Esophagus squamous epithelium (tissue), 5 donors: ENCODE measurements around the gene ARHGEF17. TPM values are rescaled to one million over a fixed set of nuclear protein-coding genes. Genes with fewer than 3 reads are reported as not detected.
A peak's percentile ranks its signal among the peaks of the same experiment; 100 is the strongest.

ENCODE experiments used
- DNase-seq: peaks from one replicate; lab custom pipeline; 2025; lab: John Stamatoyannopoulos, UW
- H3K27ac ChIP-seq, 4 donors: fragments of 200-600 bp; sonication (generic); one replicate each; pipeline ENCODE4 v1.5.1; 2016 to 2019; ENCODE audit warnings: mild to moderate bottlenecking in 1 of 4
- H3K27me3 ChIP-seq, 4 donors: fragments of 200-600 bp; sonication (generic); 1 replicate in 3 of 4; 2 replicates in 1 of 4; pipeline versions ENCODE4 v1.5.1 to v1.6.0; 2017 to 2021; ENCODE audit warnings: antibody characterized with exemption in 1 of 4
- H3K36me3 ChIP-seq, 3 donors: fragments of 200-600 bp; sonication (generic); one replicate each; pipeline ENCODE4 v1.5.1; 2016 to 2019
- H3K4me1 ChIP-seq, 3 donors: fragments of 200-600 bp; sonication (generic); one replicate each; pipeline ENCODE4 v1.5.1; 2017 to 2019
- H3K4me3 ChIP-seq, 4 donors: fragments of 200-600 bp; sonication (generic); 1 replicate in 3 of 4; 2 replicates in 1 of 4; pipeline ENCODE4 v1.5.1; 2016 to 2019; ENCODE audit warnings: mild to moderate bottlenecking in 2 of 4, moderate library complexity in 1 of 4
- H3K9me3 ChIP-seq, 3 donors: fragments of 200-600 bp; sonication (generic); one replicate each; pipeline ENCODE4 v1.5.1; 2016 to 2019
- POLR2A ChIP-seq, 4 donors: fragments of 450-650 bp; IDR thresholded peaks; one replicate each; pipeline ENCODE4 v1.6.1; 2017; ENCODE audit warnings: antibody characterized with exemption in 4 of 4, mild to moderate bottlenecking in 4 of 4, moderate library complexity in 3 of 4
- WGBS, 2 donors: methylation state at CpG; one replicate each; pipeline ENCODE4 v1.1.5; 2018; 5-methylcytosine and 5-hydroxymethylcytosine counted together
- intact Hi-C: fragments of 100-400 bp; cut with DNase I; formaldehyde crosslinking; loops from one replicate; pipeline ENCODE4 v1.15.0; 2022
- total RNA-seq, 4 donors: library from RNA; depleted of rRNA; stranded (reverse); fragments of >200 nt; gene quantifications; one replicate each; pipeline ENCODE4 v1.1.0, GENCODE V29; 2016
- TF ChIP-seq, protein P1 (sequence below), 6 experiments: fragments of 450-650 bp in 4 of 6; fragments of 200-600 bp in 2 of 6; sonication (generic) in 2 of 6; IDR thresholded peaks; one replicate each; pipeline ENCODE4 v1.5.1; 2016 to 2019; ENCODE audit warnings: antibody characterized with exemption in 6 of 6, mild to moderate bottlenecking in 4 of 6, moderate library complexity in 4 of 6
- donor health status: DM: yes; HTN: yes; CAD: no.

The ARHGEF17 gene
- total RNA-seq, 4 donors from 2014 or later: 3.2 to 23.1 (median 5.4) TPM

DNA sequence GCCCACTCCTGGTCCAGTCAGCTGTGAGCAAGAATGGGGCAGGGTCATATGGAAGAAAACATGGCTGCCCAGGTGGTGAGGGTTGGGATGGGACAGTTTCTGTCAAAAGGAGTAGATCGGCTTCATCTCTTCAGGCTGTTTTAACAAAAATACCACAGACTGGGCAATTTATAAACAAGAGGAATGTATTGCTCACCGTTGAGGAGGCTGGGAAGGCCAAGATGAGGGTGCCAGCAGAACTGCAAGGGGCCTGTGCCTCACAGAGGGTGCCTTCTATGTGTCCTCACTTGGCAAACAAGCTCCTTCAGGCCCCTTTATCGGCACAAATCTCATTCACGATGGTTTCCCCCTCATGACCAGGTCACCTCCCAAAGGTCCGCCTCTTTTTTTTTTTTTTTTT lies 50.0 kb downstream of the ARHGEF17 start:
- H3K9me3 ChIP-seq: no peaks in the 10 kb centered on the region
- intact Hi-C loops: no loop called here
- 65 to 66% methylated on average over 5 of the region's 5 CpGs for WGBS, 2 donors
- peaks cover 0 to 71% (median 6%) of the 10 kb centered on the region in 3 donors for H3K36me3 ChIP-seq
- no peak overlapping the region for H3K27ac ChIP-seq
- TF ChIP-seq POLR2A (IDR thresholded peaks at IDR 0.05): no peak
- DNase-seq: no peak
- no peaks in the 10 kb centered on the region for H3K27me3 ChIP-seq
- no peak overlapping the region for H3K4me3 ChIP-seq
- peaks cover 0 to 14% (median 0%) of the 10 kb centered on the region in 3 donors for H3K4me1 ChIP-seq

DNA sequence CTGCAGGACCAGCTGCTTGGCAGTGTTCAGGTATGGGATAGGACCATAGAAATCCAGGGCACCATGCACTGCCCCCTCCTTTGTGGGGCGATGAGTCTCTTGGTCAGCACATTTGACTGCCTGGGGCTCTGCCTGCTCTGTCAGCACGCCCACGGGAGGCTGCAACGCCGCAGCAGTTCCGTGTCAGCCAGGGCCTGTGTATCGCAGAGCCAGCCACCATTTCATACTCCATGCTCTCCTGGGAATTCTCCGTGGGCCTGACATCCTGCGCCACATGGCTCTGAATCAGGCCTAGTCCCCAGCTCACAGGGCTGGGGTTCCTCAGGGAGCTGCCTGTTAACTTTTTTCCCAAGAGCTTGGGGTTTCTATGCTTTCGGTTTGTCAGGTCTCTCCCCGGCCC lies 51.3 kb downstream of the ARHGEF17 start:
- 59 to 83% methylated on average over 8 of the region's 11 CpGs for WGBS, 2 donors
- H3K27me3 ChIP-seq: no peaks in the 10 kb centered on the region
- peaks cover 0 to 14% (median 0%) of the 10 kb centered on the region in 3 donors for H3K4me1 ChIP-seq
- H3K27ac ChIP-seq: peak overlapping the region in 1 of 4 donors; percentile 46
- H3K36me3 ChIP-seq: peaks cover 0 to 76% (median 6%) of the 10 kb centered on the region in 3 donors
- no peak for DNase-seq
- no peaks in the 10 kb centered on the region for H3K9me3 ChIP-seq
- H3K4me3 ChIP-seq: no peak overlapping the region
- intact Hi-C loops: no loop called here
- no peak for TF ChIP-seq POLR2A (IDR thresholded peaks at IDR 0.05)
- TF ChIP-seq, protein P1, sequence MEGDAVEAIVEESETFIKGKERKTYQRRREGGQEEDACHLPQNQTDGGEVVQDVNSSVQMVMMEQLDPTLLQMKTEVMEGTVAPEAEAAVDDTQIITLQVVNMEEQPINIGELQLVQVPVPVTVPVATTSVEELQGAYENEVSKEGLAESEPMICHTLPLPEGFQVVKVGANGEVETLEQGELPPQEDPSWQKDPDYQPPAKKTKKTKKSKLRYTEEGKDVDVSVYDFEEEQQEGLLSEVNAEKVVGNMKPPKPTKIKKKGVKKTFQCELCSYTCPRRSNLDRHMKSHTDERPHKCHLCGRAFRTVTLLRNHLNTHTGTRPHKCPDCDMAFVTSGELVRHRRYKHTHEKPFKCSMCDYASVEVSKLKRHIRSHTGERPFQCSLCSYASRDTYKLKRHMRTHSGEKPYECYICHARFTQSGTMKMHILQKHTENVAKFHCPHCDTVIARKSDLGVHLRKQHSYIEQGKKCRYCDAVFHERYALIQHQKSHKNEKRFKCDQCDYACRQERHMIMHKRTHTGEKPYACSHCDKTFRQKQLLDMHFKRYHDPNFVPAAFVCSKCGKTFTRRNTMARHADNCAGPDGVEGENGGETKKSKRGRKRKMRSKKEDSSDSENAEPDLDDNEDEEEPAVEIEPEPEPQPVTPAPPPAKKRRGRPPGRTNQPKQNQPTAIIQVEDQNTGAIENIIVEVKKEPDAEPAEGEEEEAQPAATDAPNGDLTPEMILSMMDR (IDR thresholded peaks at IDR 0.05): no peak

DNA sequence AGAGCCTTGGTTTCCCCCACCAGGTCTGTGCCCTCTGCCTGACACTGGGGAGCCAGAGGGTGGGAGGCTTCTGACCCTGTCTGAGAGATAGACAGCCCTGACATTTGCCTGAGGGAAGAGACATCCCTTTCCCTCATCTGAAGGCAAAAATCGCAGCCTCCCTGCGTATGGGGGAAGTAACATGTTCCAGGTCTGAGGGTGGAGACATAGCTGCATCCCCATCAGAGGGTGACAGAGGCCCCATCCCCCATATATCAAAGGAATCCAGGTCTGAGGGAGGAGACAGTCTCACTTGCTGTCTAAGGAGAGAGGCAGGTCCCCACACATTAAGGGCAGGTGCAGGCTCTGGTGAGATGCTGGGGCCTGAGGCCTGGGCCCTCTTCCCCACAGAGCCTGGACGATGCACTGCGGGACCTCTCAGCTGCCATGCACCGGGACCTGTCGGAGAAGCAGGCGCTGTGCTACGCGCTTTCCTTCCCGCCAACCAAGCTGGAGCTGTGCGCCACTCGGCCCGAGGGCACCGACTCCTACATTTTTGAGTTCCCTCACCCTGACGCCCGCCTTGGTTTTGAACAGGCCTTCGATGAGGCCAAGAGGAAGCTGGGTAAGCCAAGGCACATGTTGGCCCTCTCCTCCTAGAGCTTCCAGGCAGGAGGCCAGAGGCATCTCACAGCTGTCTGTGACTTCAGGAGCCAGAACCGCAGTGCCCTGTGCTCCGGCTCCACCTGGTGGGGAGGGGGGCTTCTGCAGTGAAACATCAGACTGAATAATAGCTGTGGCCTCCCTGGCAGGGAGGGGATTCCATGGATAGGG lies 52.1 kb downstream of the ARHGEF17 start:
- Histone ChIP-seq H3K27me3 (no peaks in the 10 kb centered on the region), H3K36me3 (peaks cover 0 to 84% (median 6%) of the 10 kb centered on the region in 3 donors), H3K4me1 (peaks cover 0 to 14% (median 0%) of the 10 kb centered on the region in 3 donors), H3K4me3 (no peak overlapping the region), H3K9me3 (no peaks in the 10 kb centered on the region), H3K27ac (peak overlapping the region in 1 of 4 donors; percentile 46)
- no peak for DNase-seq
- 85 to 92% methylated on average over 12 to 13 of the region's 19 CpGs for WGBS, 2 donors
- intact Hi-C loops: no loop called here
- TF ChIP-seq, protein P1 (IDR thresholded peaks at IDR 0.05): peak in 2 of 6 experiments; percentile 5 to 16
- no peak for TF ChIP-seq POLR2A (IDR thresholded peaks at IDR 0.05)

DNA sequence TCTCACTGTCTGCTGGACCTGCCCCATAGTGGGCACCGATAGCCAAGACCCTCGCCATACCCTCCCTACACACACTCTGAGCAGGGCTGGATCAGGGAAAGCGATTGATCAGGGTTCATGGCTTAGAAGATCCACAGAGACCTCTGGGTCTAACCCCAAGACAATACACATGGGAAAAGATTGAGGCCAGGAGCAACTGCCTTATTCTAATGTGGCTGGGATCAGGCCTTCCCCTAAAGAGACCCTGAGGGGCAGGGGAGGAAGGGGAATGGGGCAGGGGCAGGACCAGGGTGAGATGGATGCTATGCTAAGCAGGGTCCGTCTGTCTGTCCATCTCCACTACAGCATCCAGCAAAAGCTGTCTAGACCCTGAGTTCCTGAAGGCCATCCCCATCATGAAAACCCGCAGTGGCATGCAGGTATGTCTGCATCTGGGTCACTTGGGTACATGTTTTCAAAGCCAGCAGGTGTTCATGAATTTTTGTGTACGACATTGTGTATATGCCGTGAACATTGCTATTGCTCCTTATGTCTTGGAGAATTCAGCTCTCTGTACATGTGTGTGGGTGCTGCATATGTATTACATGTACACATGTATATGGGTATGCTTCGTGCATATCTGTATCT lies 52.8 kb downstream of the ARHGEF17 start:
- Histone ChIP-seq H3K4me1 (peaks cover 0 to 14% (median 0%) of the 10 kb centered on the region in 3 donors), H3K36me3 (peaks cover 0 to 84% (median 4%) of the 10 kb centered on the region in 3 donors), H3K27ac (no peak overlapping the region), H3K27me3 (no peaks in the 10 kb centered on the region), H3K9me3 (no peaks in the 10 kb centered on the region), H3K4me3 (no peak overlapping the region)
- DNase-seq: no peak
- intact Hi-C loops: no loop called here
- WGBS, 2 donors: 83 to 86% methylated on average over 5 to 6 of the region's 8 CpGs
- no peak for TF ChIP-seq POLR2A (IDR thresholded peaks at IDR 0.05)
- TF ChIP-seq, protein P1 (IDR thresholded peaks at IDR 0.05): no peak

DNA sequence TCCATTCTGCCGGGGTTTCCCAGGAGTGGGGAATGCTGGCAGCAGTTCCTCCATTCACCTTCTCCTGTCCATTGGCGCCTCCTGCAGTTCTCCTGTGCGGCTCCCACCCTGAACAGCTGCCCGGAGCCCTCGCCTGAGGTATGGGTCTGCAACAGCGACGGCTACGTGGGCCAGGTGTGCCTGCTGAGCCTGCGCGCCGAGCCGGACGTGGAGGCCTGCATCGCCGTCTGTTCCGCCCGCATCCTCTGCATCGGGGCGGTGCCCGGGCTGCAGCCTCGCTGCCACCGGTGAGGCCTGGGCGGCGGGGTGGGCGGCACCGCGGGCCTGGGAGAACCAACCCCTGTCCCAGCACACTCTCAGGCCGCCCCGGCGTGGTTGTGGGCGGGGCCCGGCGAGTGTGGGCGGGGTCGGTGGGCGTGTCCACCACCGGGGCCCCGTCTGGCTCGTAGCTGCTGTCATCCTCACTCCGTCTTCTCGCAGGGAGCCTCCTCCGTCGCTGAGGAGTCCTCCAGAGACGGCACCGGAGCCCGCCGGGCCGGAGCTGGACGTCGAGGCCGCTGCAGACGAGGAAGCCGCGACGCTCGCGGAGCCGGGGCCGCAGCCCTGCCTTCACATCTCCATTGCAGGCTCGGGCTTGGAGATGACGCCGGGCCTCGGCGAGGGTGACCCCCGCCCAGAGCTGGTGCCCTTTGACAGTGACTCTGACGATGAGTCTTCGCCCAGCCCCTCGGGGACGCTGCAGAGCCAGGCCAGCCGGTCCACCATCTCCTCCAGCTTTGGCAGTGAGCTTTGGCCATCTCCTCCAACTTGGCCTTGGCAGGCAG lies 54.1 kb downstream of the ARHGEF17 start:
- peaks cover 0 to 84% (median 0%) of the 10 kb centered on the region in 3 donors for H3K36me3 ChIP-seq
- H3K27me3 ChIP-seq: no peaks in the 10 kb centered on the region
- intact Hi-C loops: no loop called here
- H3K27ac ChIP-seq: no peak overlapping the region
- DNase-seq: no peak
- H3K9me3 ChIP-seq: no peaks in the 10 kb centered on the region
- WGBS, 2 donors: 60 to 92% methylated on average over 1 to 33 of the region's 70 CpGs
- TF ChIP-seq, protein P1 (IDR thresholded peaks at IDR 0.05): no peak
- no peak for TF ChIP-seq POLR2A (IDR thresholded peaks at IDR 0.05)
- H3K4me1 ChIP-seq: peaks cover 0 to 20% (median 0%) of the 10 kb centered on the region in 3 donors
- no peak overlapping the region for H3K4me3 ChIP-seq
